ENCODE results near the gene SP1. TPM values are rescaled to one million over a fixed set of nuclear protein-coding genes. Genes with fewer than 3 reads are reported as not detected.

The SP1 gene
- total RNA-seq, 2 donors from 2014 or later: 60.1 to 84.5 TPM

- no peak for DNase-seq (ENCODE audit: low spot score)
- intact Hi-C loops (cut with DNase I): loop anchor here (1.0 kb wide), 1 partner anchor 21 kb away; no protein-coding TSS in a partner anchor
- no peaks in the 10 kb centered on the region for H3K4me1 ChIP-seq (replicated peaks)
- H3K27ac ChIP-seq: peak overlapping the region; percentile 73 to 78
- TF ChIP-seq CTCF (IDR thresholded peaks at IDR 0.05) (no peak), POLR2AphosphoS5 (IDR thresholded peaks at IDR 0.05) (no peak), POLR2A (IDR thresholded peaks at IDR 0.05) (no peak)
- no peaks in the 10 kb centered on the region for H3K27me3 ChIP-seq (replicated peaks; ENCODE audit: insufficient read depth)
- 36% methylated on average over 10 of the region's 10 CpGs for WGBS
- no peaks in the 10 kb centered on the region for H3K36me3 ChIP-seq
- peak overlapping the region in 1 of 2 donors; percentile 63 for H3K4me3 ChIP-seq
- H3K9me3 ChIP-seq: no peaks in the 10 kb centered on the region
These were observed 34.3 kb upstream of the SP1 start for GRCh38 chr12:53345486-53346188.

GRCh38 chr12:53346491-53346890 is 33.5 kb upstream of the SP1 start:
- no peak for DNase-seq (ENCODE audit: low spot score)
- Histone ChIP-seq H3K27me3 (replicated peaks; ENCODE audit: insufficient read depth) (no peaks in the 10 kb centered on the region), H3K9me3 (no peaks in the 10 kb centered on the region), H3K4me1 (replicated peaks) (no peaks in the 10 kb centered on the region), H3K36me3 (no peaks in the 10 kb centered on the region), H3K27ac (no peak overlapping the region), H3K4me3 (no peak overlapping the region)
- intact Hi-C loops (cut with DNase I): no loop called here
- TF ChIP-seq CTCF (IDR thresholded peaks at IDR 0.05): no peak
- no peak for TF ChIP-seq POLR2AphosphoS5 (IDR thresholded peaks at IDR 0.05)
- no peak for TF ChIP-seq POLR2A (IDR thresholded peaks at IDR 0.05)
- WGBS: 93% methylated on average over 1 of the region's 1 CpG

- Histone ChIP-seq H3K4me1 (replicated peaks) (no peaks in the 10 kb centered on the region), H3K27ac (no peak overlapping the region), H3K9me3 (no peaks in the 10 kb centered on the region), H3K27me3 (replicated peaks; ENCODE audit: insufficient read depth) (no peaks in the 10 kb centered on the region), H3K4me3 (no peak overlapping the region), H3K36me3 (no peaks in the 10 kb centered on the region)
- intact Hi-C loops (cut with DNase I): no loop called here
- no peak for DNase-seq (ENCODE audit: low spot score)
- TF ChIP-seq POLR2A (IDR thresholded peaks at IDR 0.05) (no peak), POLR2AphosphoS5 (IDR thresholded peaks at IDR 0.05) (no peak), CTCF (IDR thresholded peaks at IDR 0.05) (no peak)
- 93% methylated on average over 4 of the region's 4 CpGs for WGBS
These were observed 32.1 kb upstream of the SP1 start for GRCh38 chr12:53347905-53348304.

- no peak overlapping the region for H3K27ac ChIP-seq
- WGBS: 63% methylated on average over 21 of the region's 21 CpGs
- DNase-seq (ENCODE audit: low spot score): peak; percentile 89
- no peaks in the 10 kb centered on the region for H3K4me1 ChIP-seq (replicated peaks)
- intact Hi-C loops (cut with DNase I): loop anchor here (1.0 to 2.0 kb wide), 2 partner anchors 69 to 156 kb away; no protein-coding TSS in a partner anchor
- H3K4me3 ChIP-seq: no peak overlapping the region
- H3K9me3 ChIP-seq: no peaks in the 10 kb centered on the region
- H3K36me3 ChIP-seq: no peaks in the 10 kb centered on the region
- H3K27me3 ChIP-seq (replicated peaks; ENCODE audit: insufficient read depth): no peaks in the 10 kb centered on the region
- TF ChIP-seq POLR2AphosphoS5 (IDR thresholded peaks at IDR 0.05) (peak; percentile 84), POLR2A (IDR thresholded peaks at IDR 0.05) (no peak), CTCF (IDR thresholded peaks at IDR 0.05) (peak; percentile 77 to 98 (median 94))
These were observed 27.4 kb upstream of the SP1 start for GRCh38 chr12:53352331-53353256.

Measured in prostate gland (tissue), 2 donors.